Suppressor macrophage (primary cell): ENCODE results near the gene FURIN.
A peak's percentile ranks its signal among the peaks of the same experiment; 100 is the strongest.
"Not testable (repeated sequence)": the region's sequence is repeated elsewhere in the genome, so short reads cannot be mapped to it uniquely, and the experiment has no call there.

Source experiments
- DNase-seq, 4 experiments: peaks; one replicate each; pipeline ENCODE4 v3.0.0-alpha.2; 2020 to 2022
- total RNA-seq, 17 experiments: gene quantifications; one replicate each; lab custom pipeline; 2026; ENCODE audit warnings: mixed read lengths in 6 of 17, inconsistent platforms in 3 of 17; lab: John Stamatoyannopoulos, UW

The FURIN gene
- 99.1 to 243 (median 152) reads per million in 17 experiments for total RNA-seq

GRCh38 chr15:90868261-90868689, at the start of gene FURIN:
Gene FURIN (plus strand): TSS chr15:90868588. CDS start chr15:90875741, 7,153 bp downstream.
- DNase-seq = peak; percentile 62 to 78 (median 72)

DNA sequence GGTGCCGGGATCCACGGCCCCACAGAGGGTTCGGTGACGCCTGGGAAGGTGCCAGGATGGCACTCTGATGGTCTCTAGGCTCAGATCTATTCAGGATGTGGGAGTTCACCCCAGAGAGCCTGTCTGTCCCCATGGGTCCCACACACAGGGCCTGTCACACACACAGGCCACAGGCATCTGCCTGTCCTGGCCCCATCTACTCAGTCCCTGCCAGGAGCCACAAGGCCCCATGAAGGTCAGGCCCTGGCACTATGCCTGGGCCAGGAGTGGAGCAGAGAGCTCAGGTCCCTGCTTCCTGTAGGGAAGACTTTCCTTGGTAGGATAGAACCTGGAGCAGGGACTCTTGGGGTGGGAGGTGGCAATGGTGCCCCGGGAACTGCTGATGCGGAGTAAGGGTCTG, 49.0 kb upstream of the FURIN start:
- no peak for DNase-seq

- DNase-seq = peak in 3 of 4 experiments; percentile 22 to 60 (median 49)
Measured at GRCh38 chr15:90819850-90820249, 48.5 kb upstream of the FURIN start.

DNA sequence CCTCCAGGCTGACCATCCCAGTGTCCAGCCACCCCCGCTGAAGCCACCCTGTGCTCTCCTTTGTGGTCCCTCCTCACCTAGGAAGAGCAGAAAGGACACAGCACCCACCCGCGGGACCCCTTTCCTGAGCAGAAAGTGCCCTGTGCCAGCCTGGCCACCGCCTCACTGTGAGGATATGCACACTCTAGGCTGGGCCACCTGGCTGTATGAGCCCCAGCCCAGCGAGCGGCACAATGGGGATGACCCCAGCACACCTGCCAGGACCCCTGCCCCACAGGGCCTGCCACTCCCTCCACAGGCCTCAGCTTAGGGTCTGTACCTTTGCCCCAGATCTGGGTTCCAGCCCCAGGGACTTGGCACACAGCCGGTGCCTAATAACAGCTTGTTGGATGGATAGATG, 47.9 kb upstream of the FURIN start:
- DNase-seq = no peak

GRCh38 chr15:90822204-90822955, 46.0 kb upstream of the FURIN start:
- peak; percentile 28 to 50 (median 48) for DNase-seq

DNA sequence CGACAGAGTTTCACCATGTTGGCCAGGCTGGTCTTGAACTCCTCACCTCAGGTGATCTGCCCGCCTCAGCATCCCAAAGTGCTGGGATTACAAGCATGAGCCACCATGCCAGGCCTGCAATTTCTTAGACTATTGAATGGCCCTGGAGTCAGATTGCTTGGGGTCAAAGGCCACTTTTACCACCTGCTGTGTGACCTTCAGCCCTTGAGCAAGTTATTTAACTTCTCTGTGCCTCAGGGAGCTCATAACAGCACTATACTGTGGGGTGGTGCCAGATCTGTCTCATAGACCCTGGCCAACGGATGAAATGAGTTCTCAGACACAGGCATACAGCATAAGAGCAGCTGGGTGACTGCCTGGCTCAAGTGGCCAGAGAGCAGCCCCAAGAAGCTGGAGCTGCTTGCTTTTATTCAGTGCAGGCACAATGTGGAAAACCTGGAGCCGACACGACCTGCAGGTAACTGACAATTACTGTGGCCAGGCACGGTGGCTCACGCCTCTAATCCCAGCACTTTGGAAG, 44.9 kb upstream of the FURIN start:
- no peak for DNase-seq

GRCh38 chr15:90825115-90825899, 43.1 kb upstream of the FURIN start:
- not testable (repeated sequence) for DNase-seq

DNA sequence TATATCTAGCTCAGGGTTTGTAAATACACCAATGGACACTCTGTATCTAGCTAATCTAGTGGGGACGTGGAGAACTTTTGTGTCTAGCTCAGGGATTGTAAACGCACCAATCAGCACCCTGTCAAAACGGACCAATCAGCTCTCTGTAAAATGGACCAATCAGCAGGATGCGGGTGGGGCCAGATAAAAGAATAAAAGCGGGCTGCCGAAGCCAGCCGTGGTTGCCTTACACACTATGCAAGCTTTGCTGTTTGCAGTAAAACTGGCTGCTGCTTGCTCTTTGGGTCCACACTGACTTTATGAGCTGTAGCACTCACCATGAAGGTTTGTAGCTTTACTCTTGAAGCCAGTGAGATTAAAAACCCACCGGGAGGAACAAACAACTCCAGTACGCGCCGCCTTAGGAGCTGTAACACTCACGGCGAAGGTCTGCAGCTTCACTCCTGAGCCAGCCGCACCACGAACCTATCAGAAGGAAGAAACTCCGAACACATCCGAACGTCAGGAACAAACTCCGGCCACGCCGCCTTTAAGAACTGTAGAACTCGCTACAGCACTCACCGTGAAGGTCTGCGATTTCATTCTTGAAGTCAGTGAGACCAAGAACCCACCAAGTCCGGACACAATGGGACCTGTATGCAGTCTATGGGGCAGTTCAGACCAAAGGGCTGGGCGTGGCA, 42.0 kb upstream of the FURIN start:
- not testable (repeated sequence) for DNase-seq

- no peak for DNase-seq
Measured at GRCh38 chr15:90826886-90827435, 41.4 kb upstream of the FURIN start.

DNA sequence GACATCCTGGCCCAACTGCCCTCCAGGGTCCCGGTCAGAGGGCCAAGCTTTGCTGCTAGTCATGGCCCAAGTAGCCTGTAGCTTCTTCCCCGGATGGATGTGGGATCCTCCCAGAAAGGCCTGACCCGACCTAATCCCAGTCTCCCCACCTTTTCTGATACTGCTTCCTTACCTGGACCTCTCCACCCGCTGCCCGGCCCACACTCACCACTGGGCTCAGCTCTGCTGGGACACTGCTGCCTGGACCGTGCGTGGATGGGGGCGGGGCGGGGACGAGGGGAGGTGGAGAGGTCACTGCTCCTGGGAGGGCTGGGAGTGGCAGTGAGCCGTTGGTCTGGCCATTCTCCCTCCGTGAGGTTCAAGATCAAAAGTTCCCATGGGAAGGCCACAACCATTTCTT, 40.3 kb upstream of the FURIN start:
- no peak for DNase-seq

DNA sequence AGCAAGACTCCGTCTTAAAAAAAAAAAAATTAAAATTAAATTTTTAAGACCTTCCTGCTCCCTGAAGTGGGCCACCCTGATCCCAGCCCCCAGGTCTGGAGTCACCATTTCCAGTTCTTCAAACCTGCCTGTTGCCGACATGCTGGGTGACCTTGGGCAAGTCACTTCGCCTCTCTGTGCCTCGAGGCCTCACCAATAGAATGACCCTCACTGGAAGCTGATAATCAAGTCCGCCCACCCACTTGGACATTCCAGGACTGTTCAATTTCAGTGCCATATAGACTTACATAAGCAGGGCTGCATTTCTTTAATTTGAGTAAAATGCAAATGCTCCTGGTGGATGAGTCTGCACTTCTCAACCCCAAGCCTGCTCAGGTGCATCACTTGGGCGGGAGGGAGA, 39.3 kb upstream of the FURIN start:
- DNase-seq = no peak

DNA sequence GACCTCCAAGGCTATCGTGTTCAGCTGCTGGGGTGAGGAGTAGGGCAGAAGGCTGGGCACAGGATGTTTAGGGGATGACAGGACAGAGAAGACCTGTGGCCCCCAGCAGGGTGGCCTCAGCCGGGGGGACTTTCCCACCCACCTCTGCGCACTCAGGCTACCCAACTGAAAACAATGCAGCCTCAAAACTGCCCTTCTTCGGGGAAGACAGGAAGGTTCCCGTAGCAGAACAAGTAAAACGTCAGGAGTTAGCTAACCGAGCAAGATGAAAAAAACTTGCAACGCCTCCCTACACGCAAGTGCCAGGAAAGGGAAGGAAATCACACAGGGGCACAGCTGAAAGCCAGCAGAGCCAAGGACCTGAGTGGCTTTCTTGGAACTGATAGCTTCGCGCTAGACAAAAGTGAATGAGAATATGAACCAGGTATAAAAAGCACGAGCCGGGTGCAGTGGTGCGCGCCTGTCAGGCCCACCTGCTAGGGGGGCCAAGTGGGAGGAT, 38.4 kb upstream of the FURIN start:
- DNase-seq = peak; percentile 88 to 95 (median 92)

DNA sequence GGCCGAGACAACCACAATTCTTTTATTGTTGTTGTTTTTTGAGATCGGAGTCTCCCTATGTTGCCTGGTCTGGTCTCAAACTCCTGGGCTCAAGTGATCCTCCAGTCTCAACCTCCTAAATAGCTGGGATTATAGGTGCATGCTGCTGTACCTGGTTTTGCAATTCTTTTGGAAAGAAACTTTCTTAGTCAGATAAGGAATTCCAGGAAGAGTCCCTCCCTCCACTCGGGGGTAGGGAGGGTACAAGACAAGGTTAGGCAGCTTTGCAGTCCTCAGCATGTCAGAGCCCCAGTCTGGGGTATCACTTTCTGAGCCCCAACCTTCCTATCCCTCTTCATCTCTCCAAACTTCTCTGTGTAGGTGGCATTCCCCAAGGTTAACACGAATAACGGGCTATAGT, 33.8 kb upstream of the FURIN start:
- no peak for DNase-seq

GRCh38 chr15:90836296-90836871, 32.0 kb upstream of the FURIN start:
- DNase-seq = peak; percentile 61 to 85 (median 78)

DNA sequence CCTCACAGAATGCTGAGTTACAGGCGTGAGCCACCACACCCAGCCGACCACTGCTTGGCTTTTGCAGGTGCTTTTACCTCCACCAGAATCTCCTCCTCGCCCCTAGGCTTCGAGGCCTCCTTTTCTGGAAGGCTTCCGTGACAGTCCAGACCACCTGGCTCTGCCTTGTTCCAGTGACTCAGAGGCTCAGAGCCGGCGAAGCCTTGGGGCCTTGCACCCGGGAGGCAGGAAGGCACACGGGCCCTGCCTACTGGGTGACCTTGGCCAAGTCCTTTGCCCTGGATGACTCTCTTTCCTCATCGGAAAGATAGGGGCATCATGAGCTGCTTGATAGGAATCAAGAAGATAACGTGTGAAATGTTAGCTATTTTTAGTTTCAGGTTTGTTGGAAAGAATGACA, 31.3 kb upstream of the FURIN start:
- no peak for DNase-seq

- DNase-seq = peak; percentile 67 to 89 (median 80)
Measured at GRCh38 chr15:90838139-90838538, 30.2 kb upstream of the FURIN start.

DNA sequence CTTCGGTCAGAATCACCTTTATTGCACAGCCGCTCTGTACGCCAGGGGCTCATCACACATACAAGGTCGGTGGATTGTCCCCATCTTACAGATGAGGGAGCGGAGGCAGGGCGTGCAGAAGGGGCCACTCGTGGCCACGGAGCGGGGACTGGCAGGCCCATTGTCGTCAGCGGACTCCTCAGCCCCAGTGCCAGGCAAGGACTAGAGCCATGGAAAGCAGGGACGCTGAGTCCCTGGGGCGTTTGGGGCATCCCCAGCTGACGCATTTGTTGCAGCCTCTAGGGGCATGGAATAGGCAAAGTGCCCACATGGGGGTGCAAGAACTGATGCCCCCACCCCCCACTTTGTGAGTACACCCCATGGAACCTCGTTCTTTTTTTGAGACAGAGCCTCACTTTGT, 29.8 kb upstream of the FURIN start:
- DNase-seq = no peak

- peak; percentile 82 to 91 (median 90) for DNase-seq
Measured at GRCh38 chr15:90839187-90840071, 29.0 kb upstream of the FURIN start.

DNA sequence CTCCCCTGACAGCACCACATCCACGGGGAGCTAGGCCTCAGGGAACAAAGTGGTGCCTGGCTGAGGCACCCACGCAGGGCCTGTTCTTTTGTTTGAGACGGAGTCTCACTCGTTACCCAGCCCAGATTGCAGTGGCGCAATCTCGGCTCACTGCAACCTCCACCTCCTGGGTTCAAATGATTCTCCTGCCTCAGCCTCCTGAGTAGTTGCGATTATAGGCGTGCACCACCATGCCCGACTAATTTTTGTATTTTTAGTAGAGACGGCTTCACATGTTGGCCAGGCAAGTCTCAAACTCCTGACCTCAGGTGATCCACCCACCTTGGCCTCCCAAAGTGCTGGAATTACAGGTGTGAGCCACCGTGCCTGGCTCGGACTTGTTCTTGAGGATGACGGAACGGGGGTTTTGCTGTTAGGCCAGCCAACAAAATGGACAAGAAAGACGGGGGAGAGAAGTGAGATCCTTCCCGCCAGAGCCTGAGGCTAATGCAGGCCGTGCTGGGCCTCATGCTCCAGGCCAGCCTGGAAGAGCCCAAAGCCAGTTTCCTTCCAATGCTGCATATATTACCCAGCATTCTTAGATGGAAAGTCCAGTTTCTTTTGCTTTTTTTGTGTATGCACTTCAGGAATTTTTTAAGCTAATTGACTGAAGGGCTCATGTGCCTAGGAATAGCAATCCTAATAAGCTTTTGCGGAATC, 28.1 kb upstream of the FURIN start:
- DNase-seq = peak in 1 of 4 experiments; percentile 47

GRCh38 chr15:90840954-90841353, 27.4 kb upstream of the FURIN start:
- no peak for DNase-seq
